HepG2 (cell line): ENCODE data around the gene SLC38A2. TPM values are rescaled to one million over a fixed set of nuclear protein-coding genes. Genes with fewer than 3 reads are reported as not detected.
A peak's percentile ranks its signal among the peaks of the same experiment; 100 is the strongest.

Experiments
- ARNTL ChIP-seq: sonication (generic); formaldehyde crosslinking; IDR thresholded peaks from 2 replicates; pipeline ENCODE4 v1.4.0; 2020; ENCODE audit warnings: mild to moderate bottlenecking, missing genetic modification reagents
- HMGA1 ChIP-seq: sonication (generic); formaldehyde crosslinking; conservative IDR thresholded peaks from 2 replicates; pipeline ENCODE4 v1.4.0; 2020; ENCODE audit warnings: missing genetic modification reagents
- MED1 ChIP-seq: sonication (generic); formaldehyde crosslinking; IDR thresholded peaks from 2 replicates; pipeline ENCODE4 v1.4.0; 2020; ENCODE audit warnings: missing genetic modification reagents
- NFKB2 ChIP-seq: sonication (generic); formaldehyde crosslinking; IDR thresholded peaks from 2 replicates; pipeline ENCODE4 v1.4.0; 2020; ENCODE audit warnings: missing genetic modification reagents, borderline replicate concordance
- POLR2AphosphoS2 ChIP-seq: IDR thresholded peaks from 2 replicates; pipeline ENCODE4 v1.6.1; 2011; ENCODE audit warnings: low read depth, low read length, improper control_type of control experiment
- RARG ChIP-seq: sonication (generic); formaldehyde crosslinking; IDR thresholded peaks from 2 replicates; pipeline ENCODE4 v1.4.0; 2020; ENCODE audit warnings: low read depth, mild to moderate bottlenecking, missing genetic modification reagents
- SMAD9 ChIP-seq: sonication (generic); formaldehyde crosslinking; IDR thresholded peaks from 2 replicates; pipeline ENCODE4 v1.5.1; 2020; ENCODE audit warnings: mild to moderate bottlenecking, missing genetic modification reagents
- SNAI1 ChIP-seq: sonication (generic); formaldehyde crosslinking; IDR thresholded peaks from 2 replicates; pipeline ENCODE4 v1.5.0; 2020; ENCODE audit warnings: mild to moderate bottlenecking, missing genetic modification reagents, borderline replicate concordance
- ZNF138 ChIP-seq: sonication (generic); formaldehyde crosslinking; IDR thresholded peaks from 2 replicates; pipeline ENCODE4 v1.5.0; 2020; ENCODE audit warnings: mild to moderate bottlenecking, low read depth, missing genetic modification reagents
- ZNF776 ChIP-seq: sonication (generic); formaldehyde crosslinking; IDR thresholded peaks from 2 replicates; pipeline ENCODE4 v1.4.0; 2020; ENCODE audit warnings: mild to moderate bottlenecking, missing genetic modification reagents
- polyA plus RNA-seq, 8 experiments: library from polyadenylated mRNA; depleted of rRNA in 3 of 8; stranded (reverse) in 7 of 8; unstranded in 1 of 8; fragments of >200 nt; fragmentation: Illumina TruSeq in 4 of 8; extraction: Trizol in 4 of 8; gene quantifications; 2 replicates each; pipeline versions ENCODE4 v1.2.1 to v1.2.3, GENCODE V29; 2011 to 2016; ENCODE audit warnings: low read depth in 4 of 8, missing spikeins in 1 of 8, mixed read lengths in 1 of 8; ENCODE audit not compliant: insufficient read depth in 1 of 8
- total RNA-seq, 5 experiments: library from RNA; depleted of rRNA; stranded (reverse); fragments of >200 nt; fragmentation: Illumina TruSeq; extraction: Trizol; gene quantifications; 2 replicates each; pipeline ENCODE4 v1.2.3, GENCODE V29; 2016; ENCODE audit warnings: low read depth in 1 of 5
- TF ChIP-seq, protein P1 (sequence below): sonication (generic); formaldehyde crosslinking; IDR thresholded peaks from 2 replicates; pipeline ENCODE4 v1.5.0; 2020; ENCODE audit warnings: mild to moderate bottlenecking, missing genetic modification reagents, moderate library complexity
- TF ChIP-seq, protein P2 (sequence below): sonication (generic); formaldehyde crosslinking; IDR thresholded peaks from 2 replicates; pipeline ENCODE4 v1.8.1; 2022; ENCODE audit warnings: mild to moderate bottlenecking, missing genetic modification reagents
- TF ChIP-seq, protein P3 (sequence below): sonication (generic); formaldehyde crosslinking; IDR thresholded peaks from 2 replicates; pipeline ENCODE4 v1.4.0; 2020; ENCODE audit warnings: missing genetic modification reagents
- TF ChIP-seq, protein P4 (sequence below): sonication (generic); formaldehyde crosslinking; IDR thresholded peaks from 2 replicates; pipeline ENCODE4 v1.4.0; 2020; ENCODE audit warnings: missing genetic modification reagents, low read depth, mild to moderate bottlenecking, borderline replicate concordance
- TF ChIP-seq, protein P5 (sequence below): sonication (generic); formaldehyde crosslinking; IDR thresholded peaks from 2 replicates; pipeline ENCODE4 v1.4.0; 2020; ENCODE audit warnings: missing genetic modification reagents

The SLC38A2 gene
- total and polyA plus RNA-seq, 2 of the 13 experiments (the other 11 are each of a cell fraction or from before 2014, with no cell fraction given): 368 to 880 TPM

DNA sequence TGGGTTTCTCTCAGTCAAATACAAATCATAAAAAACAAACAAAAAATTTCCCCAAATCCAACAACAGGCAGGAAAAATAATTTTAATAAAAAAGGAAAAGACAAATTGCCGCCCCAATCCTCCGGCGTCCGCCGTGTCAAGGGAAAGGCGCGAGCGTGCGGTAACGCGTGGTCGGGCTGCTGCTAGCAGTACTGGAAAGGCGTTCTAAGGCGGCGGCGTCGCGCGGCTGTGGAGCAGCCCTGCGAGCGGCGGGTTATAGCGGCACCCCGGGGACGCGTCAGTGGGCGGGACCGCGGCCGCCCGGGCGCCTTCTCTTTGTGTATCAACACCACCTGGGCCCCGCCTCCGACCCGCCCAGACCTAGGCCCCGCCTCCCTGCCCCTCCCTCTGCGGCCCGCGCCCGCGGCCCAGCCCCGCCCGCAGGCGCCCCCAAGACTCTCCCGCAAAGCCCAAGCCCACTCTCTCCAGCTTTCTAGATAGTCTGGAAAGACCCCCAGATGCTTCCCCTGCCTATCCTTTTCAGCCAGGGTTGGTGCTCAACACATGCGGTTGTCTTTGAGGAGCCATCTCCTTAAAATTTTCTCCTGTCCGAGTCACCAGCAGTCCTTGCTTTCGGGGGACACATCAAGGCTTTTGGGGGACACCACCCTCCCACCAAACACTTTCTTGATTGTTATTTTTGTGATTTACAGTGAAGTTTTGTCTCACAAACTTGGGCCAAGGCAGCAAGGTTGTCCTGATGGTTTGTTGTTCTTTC is at the start of gene SLC38A2 (continued):
- TF ChIP-seq NFKB2 (CRISPR knock-in tag): peak; percentile 93; the same call in 1 of the 2 replicates
- no peak for TF ChIP-seq ARNTL (CRISPR knock-in tag)
- TF ChIP-seq, protein P1, sequence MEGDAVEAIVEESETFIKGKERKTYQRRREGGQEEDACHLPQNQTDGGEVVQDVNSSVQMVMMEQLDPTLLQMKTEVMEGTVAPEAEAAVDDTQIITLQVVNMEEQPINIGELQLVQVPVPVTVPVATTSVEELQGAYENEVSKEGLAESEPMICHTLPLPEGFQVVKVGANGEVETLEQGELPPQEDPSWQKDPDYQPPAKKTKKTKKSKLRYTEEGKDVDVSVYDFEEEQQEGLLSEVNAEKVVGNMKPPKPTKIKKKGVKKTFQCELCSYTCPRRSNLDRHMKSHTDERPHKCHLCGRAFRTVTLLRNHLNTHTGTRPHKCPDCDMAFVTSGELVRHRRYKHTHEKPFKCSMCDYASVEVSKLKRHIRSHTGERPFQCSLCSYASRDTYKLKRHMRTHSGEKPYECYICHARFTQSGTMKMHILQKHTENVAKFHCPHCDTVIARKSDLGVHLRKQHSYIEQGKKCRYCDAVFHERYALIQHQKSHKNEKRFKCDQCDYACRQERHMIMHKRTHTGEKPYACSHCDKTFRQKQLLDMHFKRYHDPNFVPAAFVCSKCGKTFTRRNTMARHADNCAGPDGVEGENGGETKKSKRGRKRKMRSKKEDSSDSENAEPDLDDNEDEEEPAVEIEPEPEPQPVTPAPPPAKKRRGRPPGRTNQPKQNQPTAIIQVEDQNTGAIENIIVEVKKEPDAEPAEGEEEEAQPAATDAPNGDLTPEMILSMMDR (CRISPR knock-in tag): no peak
- TF ChIP-seq, protein P2, sequence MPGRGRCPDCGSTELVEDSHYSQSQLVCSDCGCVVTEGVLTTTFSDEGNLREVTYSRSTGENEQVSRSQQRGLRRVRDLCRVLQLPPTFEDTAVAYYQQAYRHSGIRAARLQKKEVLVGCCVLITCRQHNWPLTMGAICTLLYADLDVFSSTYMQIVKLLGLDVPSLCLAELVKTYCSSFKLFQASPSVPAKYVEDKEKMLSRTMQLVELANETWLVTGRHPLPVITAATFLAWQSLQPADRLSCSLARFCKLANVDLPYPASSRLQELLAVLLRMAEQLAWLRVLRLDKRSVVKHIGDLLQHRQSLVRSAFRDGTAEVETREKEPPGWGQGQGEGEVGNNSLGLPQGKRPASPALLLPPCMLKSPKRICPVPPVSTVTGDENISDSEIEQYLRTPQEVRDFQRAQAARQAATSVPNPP: peak; percentile 68; the same call in 1 of the 2 replicates
- 0 out of 2 replicates have a peak, but pooled peaks have one; percentile 41 for TF ChIP-seq ZNF138
- no peak for TF ChIP-seq HMGA1
- peak; percentile 98 for TF ChIP-seq MED1
- peak; percentile 78; the same call in 1 of the 2 replicates for TF ChIP-seq ZNF776
- TF ChIP-seq SNAI1: no peak; the same call in 1 of the 2 replicates
- TF ChIP-seq, protein P3, sequence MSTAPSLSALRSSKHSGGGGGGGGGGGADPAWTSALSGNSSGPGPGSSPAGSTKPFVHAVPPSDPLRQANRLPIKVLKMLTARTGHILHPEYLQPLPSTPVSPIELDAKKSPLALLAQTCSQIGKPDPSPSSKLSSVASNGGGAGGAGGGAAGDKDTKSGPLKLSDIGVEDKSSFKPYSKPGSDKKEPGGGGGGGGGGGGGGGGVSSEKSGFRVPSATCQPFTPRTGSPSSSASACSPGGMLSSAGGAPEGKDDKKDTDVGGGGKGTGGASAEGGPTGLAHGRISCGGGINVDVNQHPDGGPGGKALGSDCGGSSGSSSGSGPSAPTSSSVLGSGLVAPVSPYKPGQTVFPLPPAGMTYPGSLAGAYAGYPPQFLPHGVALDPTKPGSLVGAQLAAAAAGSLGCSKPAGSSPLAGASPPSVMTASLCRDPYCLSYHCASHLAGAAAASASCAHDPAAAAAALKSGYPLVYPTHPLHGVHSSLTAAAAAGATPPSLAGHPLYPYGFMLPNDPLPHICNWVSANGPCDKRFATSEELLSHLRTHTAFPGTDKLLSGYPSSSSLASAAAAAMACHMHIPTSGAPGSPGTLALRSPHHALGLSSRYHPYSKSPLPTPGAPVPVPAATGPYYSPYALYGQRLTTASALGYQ (CRISPR knock-in tag): peak; percentile 91
- TF ChIP-seq RARG (CRISPR knock-in tag): 0 out of 2 replicates have a peak, but pooled peaks have one; percentile 14
- TF ChIP-seq POLR2AphosphoS2: peak; percentile 98
- TF ChIP-seq, protein P4, sequence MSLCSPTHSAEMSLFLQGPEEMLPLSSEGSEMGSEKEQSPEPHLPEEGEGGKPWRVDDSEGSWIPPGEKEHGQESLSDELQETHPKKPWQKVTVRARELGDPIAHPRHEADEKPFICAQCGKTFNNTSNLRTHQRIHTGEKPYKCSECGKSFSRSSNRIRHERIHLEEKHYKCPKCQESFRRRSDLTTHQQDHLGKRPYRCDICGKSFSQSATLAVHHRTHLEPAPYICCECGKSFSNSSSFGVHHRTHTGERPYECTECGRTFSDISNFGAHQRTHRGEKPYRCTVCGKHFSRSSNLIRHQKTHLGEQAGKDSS (CRISPR knock-in tag): peak; percentile 68; the same call in 1 of the 2 replicates
- TF ChIP-seq, protein P5, sequence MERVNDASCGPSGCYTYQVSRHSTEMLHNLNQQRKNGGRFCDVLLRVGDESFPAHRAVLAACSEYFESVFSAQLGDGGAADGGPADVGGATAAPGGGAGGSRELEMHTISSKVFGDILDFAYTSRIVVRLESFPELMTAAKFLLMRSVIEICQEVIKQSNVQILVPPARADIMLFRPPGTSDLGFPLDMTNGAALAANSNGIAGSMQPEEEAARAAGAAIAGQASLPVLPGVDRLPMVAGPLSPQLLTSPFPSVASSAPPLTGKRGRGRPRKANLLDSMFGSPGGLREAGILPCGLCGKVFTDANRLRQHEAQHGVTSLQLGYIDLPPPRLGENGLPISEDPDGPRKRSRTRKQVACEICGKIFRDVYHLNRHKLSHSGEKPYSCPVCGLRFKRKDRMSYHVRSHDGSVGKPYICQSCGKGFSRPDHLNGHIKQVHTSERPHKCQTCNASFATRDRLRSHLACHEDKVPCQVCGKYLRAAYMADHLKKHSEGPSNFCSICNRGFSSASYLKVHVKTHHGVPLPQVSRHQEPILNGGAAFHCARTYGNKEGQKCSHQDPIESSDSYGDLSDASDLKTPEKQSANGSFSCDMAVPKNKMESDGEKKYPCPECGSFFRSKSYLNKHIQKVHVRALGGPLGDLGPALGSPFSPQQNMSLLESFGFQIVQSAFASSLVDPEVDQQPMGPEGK: peak; percentile 61
- 0 out of 2 replicates have a peak, but pooled peaks have one; percentile 22 for TF ChIP-seq SMAD9
